Spinal cord (tissue), 10 donors: ENCODE data around the gene PHLDB1. TPM values are rescaled to one million over a fixed set of nuclear protein-coding genes. Genes with fewer than 3 reads are reported as not detected.
A peak's percentile ranks its signal among the peaks of the same experiment; 100 is the strongest.

Experiments
- DNase-seq, 6 donors: peaks; one replicate each; pipeline versions ENCODE4 v3.0.0 to v3.0.0-alpha.2; 2013 to 2015; ENCODE audit warnings: low spot score in 6 of 6, low read depth in 4 of 6
- H3K27ac ChIP-seq: one replicate; pipeline ENCODE4 v1.5.1; 2013; ENCODE audit warnings: low read depth, low read length, control low read depth
- H3K27me3 ChIP-seq: one replicate; pipeline ENCODE4 v1.6.1; 2013; ENCODE audit warnings: low read length; ENCODE audit not compliant: control insufficient read depth, insufficient read depth
- H3K36me3 ChIP-seq: one replicate; pipeline ENCODE4 v1.6.1; 2013; ENCODE audit warnings: low read length; ENCODE audit not compliant: control insufficient read depth, insufficient read depth
- H3K4me1 ChIP-seq: one replicate; pipeline ENCODE4 v1.6.1; 2013; ENCODE audit warnings: low read length; ENCODE audit not compliant: control insufficient read depth, insufficient read depth
- H3K4me3 ChIP-seq: one replicate; pipeline ENCODE4 v1.5.1; 2013; ENCODE audit warnings: low read depth, low read length, control low read depth
- H3K9me3 ChIP-seq: one replicate; pipeline ENCODE4 v1.6.1; 2013; ENCODE audit warnings: low read length; ENCODE audit not compliant: control insufficient read depth, insufficient read depth
- WGBS: methylation state at CpG from one replicate; pipeline ENCODE4 v1.1.5; 2013; ENCODE audit warnings: missing lambda C conversion rate; ENCODE audit not compliant: insufficient coverage; 5-methylcytosine and 5-hydroxymethylcytosine counted together
- polyA plus RNA-seq, 2 donors: library from polyadenylated mRNA; unstranded; fragments of 120-200 nt; gene quantifications; one replicate each; pipeline ENCODE4 v1.2.1, GENCODE V29; 2013; ENCODE audit not compliant: insufficient read length in 2 of 2
- total RNA-seq, 2 donors: library from RNA; depleted of rRNA in 1 of 2; stranded (reverse); fragments of 120-200 nt in 1 of 2; fragments of >200 nt in 1 of 2; gene quantifications; one replicate each; pipeline versions ENCODE4 v1.2.3 to v1.2.4, GENCODE V29; 2013 to 2014
- donor health status: healthy.

Gene PHLDB1
- total and polyA plus RNA-seq, 4 donors: 61.3 to 205 (median 115) TPM

DNA sequence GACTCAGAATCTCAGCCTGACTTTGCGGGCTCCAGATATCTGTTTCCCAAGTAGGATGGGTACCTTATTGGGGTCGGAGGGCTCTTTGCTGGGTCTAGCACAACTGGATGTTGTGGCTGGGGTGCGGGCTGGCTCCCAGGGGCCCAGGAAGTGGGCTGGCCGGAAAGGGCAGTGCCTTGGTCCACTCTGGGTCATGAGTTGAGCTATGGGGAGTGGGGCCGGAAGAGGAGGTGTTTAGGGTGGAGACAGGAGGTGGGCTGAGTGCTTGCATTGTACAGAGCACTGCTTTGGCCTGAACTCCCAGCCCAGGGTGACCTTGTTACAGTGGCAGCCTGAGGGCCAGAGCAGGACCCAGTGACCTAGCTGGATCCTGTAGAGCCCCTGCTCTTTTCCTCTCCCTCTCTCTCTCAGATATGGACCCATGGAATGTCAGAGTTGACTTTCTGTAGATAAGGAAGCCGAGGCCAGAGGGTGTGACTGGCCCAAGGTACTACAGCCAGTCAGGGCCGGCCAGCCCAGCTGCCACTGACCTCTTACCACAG is 13.2 kb downstream of the PHLDB1 start:
- H3K36me3 ChIP-seq: peaks cover 37% of the 10 kb centered on the region
- peak overlapping the region; percentile 46 for H3K4me3 ChIP-seq
- 75% methylated on average over 6 of the region's 7 CpGs for WGBS
- peak overlapping the region; percentile 92 for H3K27ac ChIP-seq
- H3K9me3 ChIP-seq: no peaks in the 10 kb centered on the region
- H3K4me1 ChIP-seq: peaks cover 84% of the 10 kb centered on the region
- no peak for DNase-seq
- H3K27me3 ChIP-seq: no peaks in the 10 kb centered on the region

GRCh38 chr11:118621071-118621783 is 13.8 kb downstream of the PHLDB1 start:
- H3K4me1 ChIP-seq: peaks cover 82% of the 10 kb centered on the region
- no peaks in the 10 kb centered on the region for H3K9me3 ChIP-seq
- 0% methylated on average over 34 of the region's 38 CpGs for WGBS
- peak overlapping the region; percentile 92 for H3K27ac ChIP-seq
- DNase-seq: peak in 5 of 6 donors; percentile 75 to 97 (median 80)
- peaks cover 38% of the 10 kb centered on the region for H3K36me3 ChIP-seq
- H3K27me3 ChIP-seq: no peaks in the 10 kb centered on the region
- H3K4me3 ChIP-seq: peak overlapping the region; percentile 46

GRCh38 chr11:118621784-118622375 is 14.5 kb downstream of the PHLDB1 start:
- Histone ChIP-seq H3K9me3 (no peaks in the 10 kb centered on the region), H3K4me1 (peaks cover 77% of the 10 kb centered on the region), H3K36me3 (peaks cover 39% of the 10 kb centered on the region), H3K4me3 (peak overlapping the region; percentile 46), H3K27ac (peak overlapping the region; percentile 92), H3K27me3 (no peaks in the 10 kb centered on the region)
- no peak for DNase-seq
- WGBS: 0% methylated on average over 1 of the region's 4 CpGs

DNA sequence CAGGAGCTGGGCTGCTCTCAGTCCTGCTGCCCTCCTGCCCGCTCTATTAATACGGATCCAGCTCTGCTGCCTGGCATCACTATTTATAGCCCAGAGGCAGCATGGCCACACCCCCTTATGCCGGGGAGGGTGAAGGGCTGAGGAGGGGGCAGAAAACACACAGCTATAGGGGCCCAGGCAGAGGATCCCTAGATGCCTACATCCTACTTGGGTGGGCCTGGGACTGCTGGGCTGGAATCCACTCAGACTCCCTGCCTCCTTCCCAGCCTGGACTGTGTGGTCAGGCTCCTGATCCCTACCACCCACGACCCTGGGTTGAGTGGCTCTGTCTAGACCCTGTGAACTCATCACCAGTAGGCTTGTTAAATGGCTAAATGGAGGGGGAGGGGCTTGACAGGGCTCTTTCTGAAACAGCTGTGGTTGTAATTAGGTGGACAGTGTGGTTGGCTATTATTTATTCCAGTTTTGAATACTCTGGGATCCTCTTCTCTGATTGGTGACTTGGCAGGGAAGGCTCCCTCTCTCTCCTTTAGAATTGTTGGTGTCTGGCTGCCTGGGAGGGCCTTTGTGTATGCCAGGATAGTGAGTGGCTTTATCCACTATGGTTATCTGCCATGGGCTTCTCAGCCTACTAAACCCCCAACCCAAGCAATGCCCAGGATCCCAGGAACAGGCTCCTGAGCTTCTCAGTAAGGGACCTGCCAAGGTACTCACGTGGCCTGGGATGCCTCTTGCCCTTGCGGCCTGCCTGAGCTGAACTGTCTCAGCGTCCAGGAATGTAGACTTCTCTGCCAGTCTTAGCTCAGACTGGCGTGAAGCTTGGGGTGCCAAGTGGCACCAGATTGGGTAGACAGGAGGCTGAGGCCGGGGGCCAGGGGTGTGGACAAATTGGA is 15.2 kb downstream of the PHLDB1 start:
- 47% methylated on average over 8 of the region's 9 CpGs for WGBS
- H3K4me1 ChIP-seq: peaks cover 73% of the 10 kb centered on the region
- H3K27me3 ChIP-seq: no peaks in the 10 kb centered on the region
- no peaks in the 10 kb centered on the region for H3K9me3 ChIP-seq
- peak in 2 of 6 donors; percentile 64 to 65 for DNase-seq
- peak overlapping the region; percentile 92 for H3K27ac ChIP-seq
- peaks cover 45% of the 10 kb centered on the region for H3K36me3 ChIP-seq
- H3K4me3 ChIP-seq: peak overlapping the region; percentile 46

- H3K27ac ChIP-seq: peak overlapping the region; percentile 92
- H3K4me3 ChIP-seq: no peak overlapping the region
- peaks cover 52% of the 10 kb centered on the region for H3K36me3 ChIP-seq
- peaks cover 73% of the 10 kb centered on the region for H3K4me1 ChIP-seq
- no peaks in the 10 kb centered on the region for H3K27me3 ChIP-seq
- no peak for DNase-seq
- H3K9me3 ChIP-seq: no peaks in the 10 kb centered on the region
- WGBS: 30% methylated on average over 1 of the region's 4 CpGs
Observed at GRCh38 chr11:118623269-118623655, 15.8 kb downstream of the PHLDB1 start.

DNA sequence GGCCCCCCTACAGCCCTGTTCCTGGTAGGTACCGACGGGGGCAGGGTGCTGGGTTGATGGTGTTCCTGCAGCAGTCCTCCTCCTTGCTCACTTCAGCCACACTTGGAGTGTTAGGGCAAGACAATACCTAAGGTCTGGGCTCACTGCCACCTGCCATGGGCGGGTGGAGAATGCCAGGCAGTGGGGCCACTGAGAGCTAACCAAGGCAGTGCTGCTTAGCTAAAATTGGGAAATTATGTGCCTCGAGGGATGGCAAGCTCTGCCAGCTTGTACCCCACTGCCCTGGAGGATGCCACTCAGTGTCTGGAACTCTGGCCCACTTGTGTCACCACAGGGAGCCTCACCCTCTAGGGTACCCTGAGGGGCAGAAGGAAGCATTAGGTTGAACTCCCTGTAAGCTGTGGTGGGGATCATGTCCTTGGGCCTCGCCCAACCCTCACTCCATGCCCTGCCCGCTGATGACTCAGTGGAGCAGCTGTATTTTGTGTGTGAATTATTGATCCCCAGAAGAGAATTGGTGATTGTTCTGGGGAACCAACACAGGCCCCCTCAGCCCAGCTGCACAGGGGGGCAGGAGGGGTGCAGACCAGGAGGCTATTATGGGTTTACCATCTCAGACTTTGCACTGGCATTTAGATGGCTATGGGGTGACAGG is 17.7 kb downstream of the PHLDB1 start:
- WGBS: 67% methylated on average over 4 of the region's 6 CpGs
- no peak overlapping the region for H3K27ac ChIP-seq
- no peaks in the 10 kb centered on the region for H3K9me3 ChIP-seq
- H3K36me3 ChIP-seq: peaks cover 67% of the 10 kb centered on the region
- H3K4me1 ChIP-seq: peaks cover 63% of the 10 kb centered on the region
- no peak overlapping the region for H3K4me3 ChIP-seq
- no peaks in the 10 kb centered on the region for H3K27me3 ChIP-seq
- DNase-seq: no peak

DNA sequence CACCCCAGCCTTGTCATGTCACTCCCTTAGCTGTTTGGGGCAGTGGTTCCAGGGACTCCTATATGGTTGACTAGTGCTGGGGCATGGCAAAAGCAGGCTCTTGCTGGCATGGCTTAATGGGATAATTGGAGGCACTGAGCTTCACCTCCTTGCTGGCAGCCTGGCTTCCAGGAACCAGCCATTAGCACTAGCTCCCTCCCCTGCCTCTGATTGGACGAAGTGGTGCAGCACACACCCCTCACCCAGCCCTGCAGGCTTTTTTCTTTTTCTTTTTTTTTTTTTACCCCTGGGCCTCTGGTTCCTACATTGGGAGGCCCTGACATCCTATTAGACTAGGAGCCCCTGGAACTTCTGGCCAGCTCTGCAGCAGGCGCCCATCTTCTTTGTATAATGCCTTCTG is 18.6 kb downstream of the PHLDB1 start:
- WGBS: 60% methylated on average over 1 of the region's 2 CpGs
- DNase-seq: no peak
- H3K4me3 ChIP-seq: no peak overlapping the region
- H3K27me3 ChIP-seq: no peaks in the 10 kb centered on the region
- H3K4me1 ChIP-seq: peaks cover 55% of the 10 kb centered on the region
- H3K9me3 ChIP-seq: no peaks in the 10 kb centered on the region
- H3K27ac ChIP-seq: no peak overlapping the region
- H3K36me3 ChIP-seq: peaks cover 70% of the 10 kb centered on the region

DNA sequence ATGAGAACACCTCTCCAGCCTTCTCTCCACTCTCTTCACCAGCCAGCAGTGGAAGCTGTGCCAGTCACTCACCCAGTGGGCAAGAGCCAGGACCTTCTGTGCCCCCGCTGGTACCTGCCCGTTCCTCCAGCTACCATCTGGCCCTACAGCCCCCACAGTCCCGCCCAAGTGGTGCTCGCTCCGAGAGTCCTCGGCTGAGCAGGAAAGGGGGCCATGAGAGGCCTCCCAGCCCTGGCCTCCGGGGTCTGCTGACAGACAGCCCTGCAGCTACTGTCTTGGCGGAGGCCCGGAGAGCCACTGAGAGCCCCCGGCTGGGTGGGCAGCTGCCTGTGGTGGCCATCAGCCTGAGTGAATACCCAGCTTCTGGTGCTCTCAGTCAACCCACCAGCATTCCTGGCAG is 20.2 kb downstream of the PHLDB1 start:
- no peak for DNase-seq
- no peak overlapping the region for H3K27ac ChIP-seq

DNA sequence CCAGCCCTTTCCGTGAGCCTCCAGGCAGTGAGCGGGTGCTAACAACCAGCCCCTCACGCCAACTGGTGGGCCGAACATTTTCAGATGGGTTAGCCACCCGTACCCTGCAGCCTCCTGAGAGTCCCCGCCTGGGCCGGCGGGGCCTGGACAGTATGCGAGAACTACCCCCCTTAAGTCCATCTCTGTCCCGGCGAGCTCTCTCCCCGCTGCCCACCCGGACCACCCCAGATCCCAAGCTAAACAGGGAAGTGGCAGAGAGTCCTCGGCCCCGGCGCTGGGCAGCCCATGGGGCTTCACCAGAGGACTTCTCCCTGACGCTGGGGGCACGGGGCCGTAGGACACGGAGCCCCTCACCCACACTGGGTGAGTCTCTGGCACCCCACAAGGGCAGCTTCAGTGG is 20.6 kb downstream of the PHLDB1 start:
- Histone ChIP-seq H3K36me3 (peaks cover 88% of the 10 kb centered on the region), H3K9me3 (no peaks in the 10 kb centered on the region), H3K27ac (no peak overlapping the region), H3K27me3 (no peaks in the 10 kb centered on the region), H3K4me1 (peaks cover 35% of the 10 kb centered on the region), H3K4me3 (no peak overlapping the region)
- DNase-seq: no peak
- 94% methylated on average over 20 of the region's 20 CpGs for WGBS

More for the DNA sequence above, 20.2 kb downstream of the PHLDB1 start:
- peaks cover 39% of the 10 kb centered on the region for H3K4me1 ChIP-seq
- H3K4me3 ChIP-seq: no peak overlapping the region
- peaks cover 86% of the 10 kb centered on the region for H3K36me3 ChIP-seq
- H3K27me3 ChIP-seq: no peaks in the 10 kb centered on the region
- H3K9me3 ChIP-seq: no peaks in the 10 kb centered on the region
- 92% methylated on average over 10 of the region's 10 CpGs for WGBS
